GM12892 (cell line): ENCODE data around the gene GLIS1.

Source experiments
- DNase-seq: peaks from one replicate; pipeline ENCODE4 v3.0.0; 2011; ENCODE audit not compliant: insufficient read length
- FAIRE-seq: peaks from 2 replicates; lab custom pipeline; 2011; peaks lifted over from hg19 to GRCh38; lab: Jason Lieb, UNC
- POLR2A ChIP-seq: IDR thresholded peaks from 2 replicates; pipeline ENCODE4 v1.6.1; 2011; ENCODE audit warnings: low read depth, low read length, control low read depth
- POLR2AphosphoS5 ChIP-seq: IDR thresholded peaks from 2 replicates; pipeline ENCODE4 v1.6.1; 2011; ENCODE audit warnings: low read depth, low read length, control low read depth
- TAF1 ChIP-seq: IDR thresholded peaks from 2 replicates; pipeline ENCODE4 v1.6.1; 2011; ENCODE audit warnings: low read depth, mild to moderate bottlenecking, control low read depth, low read length, borderline replicate concordance

GLIS1 gene

GRCh38 chr1:53459321-53460175 is 279.4 kb downstream of the GLIS1 start, which contains the start of gene DMRTB1:
Gene DMRTB1 (plus strand): TSS chr1:53459399. CDS start chr1:53459454, 55 bp downstream.
- TF ChIP-seq POLR2A (no peak), POLR2AphosphoS5 (no peak), TAF1 (no peak)
- DNase-seq = no peak
- no peak for FAIRE-seq

- DNase-seq (no peak), FAIRE-seq (no peak)
- no peak for TF ChIP-seq POLR2AphosphoS5
- no peak for TF ChIP-seq TAF1
- TF ChIP-seq POLR2A = no peak
Observed at GRCh38 chr1:53458634-53459033, 280.3 kb downstream of the GLIS1 start.
